Psoas muscle (tissue), 8 donors: ENCODE results near the gene CCL4. TPM values are rescaled to one million over a fixed set of nuclear protein-coding genes. Genes with fewer than 3 reads are reported as not detected.

Experiments used
- ATAC-seq, 4 donors: fragments of 200-7000 bp; cut with Tn5 transposase; one replicate each; pipeline ENCODE4 v1.9.1; 2020; ENCODE audit warnings: moderate library complexity in 3 of 4, mild to moderate bottlenecking in 2 of 4
- DNase-seq, 2 donors: peaks; one replicate each; pipeline ENCODE4 v3.0.0-alpha.2; 2020
- H3K27ac ChIP-seq: fragments of 200-600 bp; one replicate; pipeline ENCODE4 v1.8.0; 2022
- H3K27me3 ChIP-seq, 3 donors: fragments of 200-600 bp in 1 of 3; one replicate each; pipeline versions ENCODE4 v1.6.1 to v1.8.0; 2013 to 2022; ENCODE audit warnings: low read length in 2 of 3, mild to moderate bottlenecking in 2 of 3, moderate library complexity in 1 of 3; ENCODE audit not compliant: insufficient read depth in 3 of 3
- H3K36me3 ChIP-seq, 2 donors: fragments of 200-600 bp in 1 of 2; one replicate each; pipeline versions ENCODE4 v1.6.1 to v1.8.0; 2013 to 2022; ENCODE audit warnings: low read depth in 1 of 2, mild to moderate bottlenecking in 1 of 2, moderate library complexity in 1 of 2; ENCODE audit not compliant: insufficient read depth in 1 of 2
- H3K4me1 ChIP-seq: fragments of 200-600 bp; one replicate; pipeline ENCODE4 v1.8.0; 2022
- H3K4me3 ChIP-seq: fragments of 200-600 bp; one replicate; pipeline ENCODE4 v1.8.0; 2022; ENCODE audit warnings: mild to moderate bottlenecking
- H3K9me3 ChIP-seq: fragments of 200-600 bp; one replicate; pipeline ENCODE4 v1.8.0; 2022
- WGBS, 3 donors: extraction: QIAGEN DNeasy Blood & Tissue Kit; methylation state at CpG; one replicate each; pipeline versions ENCODE4 v1.1.6 to v1.1.7; 2013; 5-methylcytosine and 5-hydroxymethylcytosine counted together
- intact Hi-C, 2 donors: fragments of 100-400 bp; cut with DNase I; formaldehyde crosslinking; loops; one replicate each; pipeline versions ENCODE4 v1.11.0 to v1.14.2; 2022
- polyA plus RNA-seq, 3 donors: library from polyadenylated mRNA; stranded (reverse); fragments of 200-250 nt; gene quantifications; one replicate each; pipeline ENCODE4 v1.2.3, GENCODE V29; 2013
- total RNA-seq, 4 donors: library from RNA; stranded (reverse); fragmentation: NEBNext Ultra II Directional in 2 of 4; extraction: Animal tissue kit (Norgen Biotek cat#: 25700) in 2 of 4; gene quantifications; one replicate each; pipeline versions ENCODE4 v1.2.1 to v1.2.4, GENCODE V29; 2021 to 2023
- TF ChIP-seq, protein P1 (sequence below): fragments of 200-600 bp; IDR thresholded peaks from one replicate; pipeline ENCODE4 v1.8.0; 2022; ENCODE audit warnings: antibody characterized with exemption
- donor health status: healthy with polysubstance abuse.
- donor health status: DM: no; HTN: no; CAD: no; lungs with moderate emphysema.
- donor health status: Bipolar disorder and iron deficiency.
- donor health status: healthy.
- donor health status: DM: yes; HTN: yes; CAD: no.
- donor health status: DM: no; HTN: no; CAD: no.
- donor health status: DM: no; HTN: no; CAD: no.
- donor health status: DM: yes; HTN: yes; CAD: no.

Gene CCL4
- total and polyA plus RNA-seq, 7 donors: 0.13 to 2.2 (median 0.41) TPM

DNA sequence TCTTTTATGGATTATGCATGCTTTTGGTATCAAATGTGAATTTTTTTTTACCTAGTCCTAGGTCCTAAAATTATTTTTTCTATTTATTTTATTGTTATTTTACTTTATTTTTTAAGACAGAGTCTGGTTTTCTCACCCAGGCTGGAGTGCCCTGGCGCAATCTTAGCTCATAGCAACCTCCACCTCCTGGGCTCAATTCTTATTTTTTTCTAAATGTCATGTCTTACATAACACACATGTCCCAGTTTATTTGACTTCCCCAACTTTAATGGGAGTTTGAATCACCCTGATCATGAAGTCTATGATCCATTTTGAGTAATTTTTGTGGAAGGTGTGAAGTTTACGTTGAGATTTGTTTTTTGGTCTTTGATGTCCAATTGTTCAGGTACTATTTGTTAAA is 42.8 kb upstream of the CCL4 start:
- no peak for DNase-seq
- Histone ChIP-seq H3K27me3 (no peaks in the 10 kb centered on the region), H3K4me3 (no peak overlapping the region), H3K9me3 (no peaks in the 10 kb centered on the region), H3K4me1 (no peaks in the 10 kb centered on the region), H3K36me3 (no peaks in the 10 kb centered on the region), H3K27ac (no peak overlapping the region)
- WGBS, 3 donors: 69 to 83% (median 80%) methylated on average over 2 of the region's 2 CpGs
- TF ChIP-seq, protein P1, sequence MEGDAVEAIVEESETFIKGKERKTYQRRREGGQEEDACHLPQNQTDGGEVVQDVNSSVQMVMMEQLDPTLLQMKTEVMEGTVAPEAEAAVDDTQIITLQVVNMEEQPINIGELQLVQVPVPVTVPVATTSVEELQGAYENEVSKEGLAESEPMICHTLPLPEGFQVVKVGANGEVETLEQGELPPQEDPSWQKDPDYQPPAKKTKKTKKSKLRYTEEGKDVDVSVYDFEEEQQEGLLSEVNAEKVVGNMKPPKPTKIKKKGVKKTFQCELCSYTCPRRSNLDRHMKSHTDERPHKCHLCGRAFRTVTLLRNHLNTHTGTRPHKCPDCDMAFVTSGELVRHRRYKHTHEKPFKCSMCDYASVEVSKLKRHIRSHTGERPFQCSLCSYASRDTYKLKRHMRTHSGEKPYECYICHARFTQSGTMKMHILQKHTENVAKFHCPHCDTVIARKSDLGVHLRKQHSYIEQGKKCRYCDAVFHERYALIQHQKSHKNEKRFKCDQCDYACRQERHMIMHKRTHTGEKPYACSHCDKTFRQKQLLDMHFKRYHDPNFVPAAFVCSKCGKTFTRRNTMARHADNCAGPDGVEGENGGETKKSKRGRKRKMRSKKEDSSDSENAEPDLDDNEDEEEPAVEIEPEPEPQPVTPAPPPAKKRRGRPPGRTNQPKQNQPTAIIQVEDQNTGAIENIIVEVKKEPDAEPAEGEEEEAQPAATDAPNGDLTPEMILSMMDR: no peak
- no peak for ATAC-seq
- intact Hi-C loops: no loop called here

DNA sequence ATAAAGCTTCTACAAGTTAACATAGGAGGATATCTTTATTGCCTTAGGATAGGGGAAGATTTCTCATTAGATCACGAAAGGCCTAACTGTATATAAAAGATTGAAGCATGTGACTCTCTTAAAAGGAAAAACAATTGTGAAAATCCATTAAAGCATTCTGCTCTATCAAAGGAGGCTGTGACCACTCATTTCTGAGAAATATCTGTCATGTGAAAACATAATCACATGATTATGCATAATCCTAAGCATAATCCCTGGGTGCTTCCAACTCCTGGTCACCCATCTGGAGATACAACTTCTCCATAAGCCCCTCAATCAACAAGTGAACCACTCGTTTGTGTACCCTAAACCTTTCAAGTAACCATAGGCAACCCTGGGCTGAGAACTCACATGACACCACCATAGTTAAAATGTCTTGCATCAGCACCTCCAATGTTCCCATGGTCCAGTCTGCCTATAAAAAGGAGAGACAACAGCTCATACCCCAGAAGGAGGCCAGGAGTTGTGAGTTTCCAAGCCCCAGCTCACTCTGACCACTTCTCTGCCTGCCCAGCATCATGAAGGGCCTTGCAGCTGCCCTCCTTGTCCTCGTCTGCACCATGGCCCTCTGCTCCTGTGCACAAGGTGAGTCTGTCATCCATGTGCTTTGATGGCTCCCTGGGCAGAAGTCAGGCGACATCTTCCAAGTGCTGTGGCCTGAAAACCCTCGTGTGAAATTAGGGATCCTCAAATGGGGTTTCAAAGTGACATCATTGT is 39.7 kb upstream of the CCL4 start, which contains the start of gene CCL18:
Gene CCL18, plus strand, starts transcription at position 487 of the 756 bp plus-strand sequence. Its CDS starts 71 bp downstream, at position 558.
- intact Hi-C loops: no loop called here
- Histone ChIP-seq H3K4me3 (no peak within 1 kb of the TSS), H3K9me3 (no peaks in the 10 kb centered on the region), H3K4me1 (no peaks in the 10 kb centered on the region), H3K27me3 (no peaks in the 10 kb centered on the region), H3K27ac (no peak within 1 kb of the TSS), H3K36me3 (no peaks in the 10 kb centered on the region)
- no peak for DNase-seq
- no peak for ATAC-seq
- TF ChIP-seq, protein P1: no peak
- WGBS, 3 donors: 67 to 68% (median 68%) methylated on average over 5 of the region's 5 CpGs

DNA sequence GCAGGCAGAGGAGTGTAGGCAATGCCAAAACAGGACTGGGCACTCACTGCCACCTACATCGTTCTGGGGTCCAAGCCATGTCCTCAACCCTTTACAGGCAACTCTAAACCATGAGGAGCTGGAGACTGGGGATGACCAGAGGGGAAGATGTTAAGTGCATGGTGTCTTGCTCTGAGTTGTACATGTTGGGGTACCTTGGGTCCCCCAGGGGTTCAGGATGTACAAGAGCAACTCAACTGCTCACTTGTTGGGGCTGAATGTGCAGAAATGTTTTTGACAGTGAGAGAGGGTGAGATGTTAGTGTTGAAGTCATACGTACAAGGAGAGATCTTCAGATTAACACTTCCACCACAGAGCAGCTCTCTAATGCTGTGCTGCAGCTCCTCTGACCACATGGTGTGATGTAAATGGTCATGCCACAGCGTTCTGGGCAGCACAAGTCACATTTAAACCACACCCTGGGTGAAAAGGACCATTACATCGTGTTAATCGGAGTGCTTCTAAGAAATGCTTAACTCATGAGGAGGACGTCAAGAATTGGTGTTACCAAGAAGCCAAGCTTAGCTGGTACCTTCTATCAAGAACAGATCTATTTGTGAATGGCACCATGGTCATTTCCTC is 37.2 kb upstream of the CCL4 start:
- H3K9me3 ChIP-seq: no peaks in the 10 kb centered on the region
- no peak for DNase-seq
- intact Hi-C loops: no loop called here
- H3K27ac ChIP-seq: no peak overlapping the region
- WGBS, 3 donors: 74 to 80% (median 78%) methylated on average over 6 of the region's 6 CpGs
- no peaks in the 10 kb centered on the region for H3K27me3 ChIP-seq
- no peaks in the 10 kb centered on the region for H3K4me1 ChIP-seq
- H3K4me3 ChIP-seq: no peak overlapping the region
- ATAC-seq: no peak
- TF ChIP-seq, protein P1: no peak
- no peaks in the 10 kb centered on the region for H3K36me3 ChIP-seq

DNA sequence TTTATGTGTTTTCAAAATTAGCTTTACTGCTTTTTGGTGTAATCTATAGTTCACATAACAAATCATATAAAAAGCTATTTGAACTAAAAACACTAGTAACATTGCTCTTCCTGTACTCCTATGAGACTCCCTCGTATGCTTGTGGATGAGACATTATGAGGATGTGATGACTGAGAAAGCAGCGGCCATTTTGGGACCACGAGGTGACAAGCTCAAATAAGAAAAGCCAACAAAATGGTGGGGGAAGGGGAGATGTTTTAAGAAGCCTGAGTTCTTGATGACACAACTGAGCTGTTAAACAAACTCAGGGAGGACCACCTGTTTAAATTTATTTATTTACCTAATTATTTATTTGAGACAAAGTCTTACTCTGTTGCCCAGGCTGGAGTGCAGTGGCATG is 35.1 kb upstream of the CCL4 start:
- TF ChIP-seq, protein P1: no peak
- 72 to 85% (median 74%) methylated on average over 3 of the region's 3 CpGs for WGBS, 3 donors
- no peak overlapping the region for H3K4me3 ChIP-seq
- ATAC-seq (no peak), DNase-seq (no peak)
- H3K27me3 ChIP-seq: no peaks in the 10 kb centered on the region
- no peak overlapping the region for H3K27ac ChIP-seq
- no peaks in the 10 kb centered on the region for H3K4me1 ChIP-seq
- no peaks in the 10 kb centered on the region for H3K9me3 ChIP-seq
- intact Hi-C loops: no loop called here
- H3K36me3 ChIP-seq: no peaks in the 10 kb centered on the region
